T-helper 2 cell (primary cell): ENCODE results near the gene RBM33.
A peak's percentile ranks its signal among the peaks of the same experiment; 100 is the strongest.

Experiments
- DNase-seq, 5 experiments: peaks; one replicate each; pipeline versions ENCODE4 v3.0.0 to v3.0.0-alpha.2; 2012 to 2022

Gene RBM33

DNA sequence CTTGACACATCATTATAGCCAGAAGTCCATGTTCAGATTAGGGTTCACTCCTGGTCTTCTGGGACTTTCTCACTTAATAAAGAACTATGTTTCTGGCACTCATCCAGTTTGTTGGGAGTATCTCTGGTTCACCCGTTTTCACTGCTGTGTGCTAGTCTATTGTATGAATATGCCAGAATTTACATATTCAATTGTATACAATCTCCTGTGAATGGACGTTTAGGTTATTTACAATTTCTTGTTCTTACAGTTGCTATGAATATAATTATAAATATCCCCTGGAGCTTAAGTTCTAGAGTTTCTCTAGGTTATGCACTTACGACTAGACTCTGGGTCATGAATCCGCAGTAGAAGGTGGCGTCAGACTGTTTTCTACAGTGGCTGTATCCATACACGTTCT lies 20.0 kb upstream of the RBM33 start:
- DNase-seq = no peak

DNA sequence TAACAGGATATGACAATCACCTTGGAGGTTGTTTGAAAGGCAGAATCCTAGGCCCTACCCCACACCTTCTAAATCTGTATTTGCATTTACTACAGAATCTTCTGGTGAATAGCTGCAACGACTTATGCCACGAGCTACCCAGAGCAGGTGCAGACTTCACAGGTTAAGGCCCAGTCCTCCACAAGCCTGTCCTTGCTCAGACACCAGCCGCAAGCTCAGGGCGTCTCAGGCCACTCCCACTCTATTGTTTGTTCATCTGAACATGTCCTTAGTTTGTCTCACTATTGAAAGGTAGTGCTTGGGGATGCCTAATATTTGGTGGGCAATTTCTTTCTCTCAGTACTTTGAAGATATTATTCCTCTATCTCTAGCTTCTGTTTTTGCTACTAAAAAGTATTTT lies 18.9 kb upstream of the RBM33 start:
- no peak for DNase-seq

- DNase-seq = no peak
Observed at GRCh38 chr7:155629171-155629570, 15.3 kb upstream of the RBM33 start.

DNA sequence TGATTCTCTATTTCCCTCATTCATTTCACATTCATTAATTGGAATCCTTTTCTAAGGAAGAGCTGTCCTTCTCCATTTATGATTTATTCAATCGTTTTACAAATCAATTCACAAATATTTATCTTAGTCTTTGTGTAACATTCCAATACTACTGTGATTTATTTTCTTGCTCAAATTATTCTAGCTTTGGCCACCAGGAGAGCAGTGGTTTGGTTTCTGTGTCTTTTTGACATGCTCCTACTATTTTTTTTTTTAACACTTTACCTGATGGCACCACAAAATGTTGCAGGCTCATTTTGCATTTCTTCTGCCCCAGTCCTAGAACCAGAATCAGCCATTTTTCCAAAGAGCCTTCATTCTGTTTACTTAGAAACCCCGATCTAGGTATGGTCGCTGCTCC lies 13.3 kb upstream of the RBM33 start:
- DNase-seq = no peak

- DNase-seq = no peak
Observed at GRCh38 chr7:155635817-155636216, 8.6 kb upstream of the RBM33 start.

DNA sequence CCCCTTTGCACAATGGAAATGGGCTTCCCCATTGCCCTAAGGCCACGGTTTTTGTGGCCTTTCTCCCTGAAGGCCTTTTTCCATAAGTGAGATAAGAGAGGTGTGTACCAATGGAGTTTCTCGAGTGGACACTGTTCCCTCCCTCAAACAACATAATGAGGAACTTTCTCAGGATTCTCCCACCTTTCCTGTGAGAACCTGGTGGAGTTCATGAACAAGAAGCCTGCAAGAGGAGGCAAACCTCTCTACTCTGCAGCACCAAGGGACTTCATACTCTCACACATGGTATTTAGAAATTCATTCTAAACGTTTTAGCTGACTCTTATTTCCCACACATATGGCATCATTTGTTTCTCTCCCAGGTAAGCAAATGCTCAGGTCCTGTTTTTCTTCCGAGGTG lies 7.3 kb upstream of the RBM33 start:
- no peak for DNase-seq

GRCh38 chr7:155638366-155638765 lies 6.1 kb upstream of the RBM33 start:
- no peak for DNase-seq

- DNase-seq = no peak
Observed at GRCh38 chr7:155639958-155640520, 4.4 kb upstream of the RBM33 start.

GRCh38 chr7:155640629-155641028 lies 3.8 kb upstream of the RBM33 start:
- DNase-seq = no peak

- DNase-seq = no peak
Observed at GRCh38 chr7:155643804-155644177, 670 bp upstream of the RBM33 start.

DNA sequence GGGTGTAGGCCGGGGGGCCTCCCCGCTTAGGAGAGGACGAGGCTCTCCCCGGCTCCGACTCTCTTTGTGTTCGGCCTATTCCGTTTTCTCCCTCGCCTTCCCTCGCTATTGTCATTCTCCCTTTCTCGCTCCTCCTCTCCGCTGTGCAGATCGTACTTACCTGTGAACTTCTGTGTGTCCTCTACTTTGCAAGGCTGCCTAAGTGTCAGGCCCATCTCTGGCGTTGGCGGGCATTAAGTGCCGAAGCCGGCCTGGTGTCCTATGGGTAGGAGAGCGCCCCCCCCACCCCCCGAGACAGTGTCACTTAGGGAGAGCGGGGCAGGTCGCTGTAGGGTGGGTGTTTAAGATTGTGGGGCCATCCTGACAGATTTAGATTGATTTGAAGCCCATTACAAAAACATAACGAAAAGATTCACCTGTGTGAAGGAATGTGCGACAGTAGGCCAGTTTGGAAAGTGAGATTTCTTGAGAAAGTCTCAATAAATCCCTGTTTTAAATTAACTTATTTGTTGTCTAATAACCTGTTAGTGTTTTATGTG lies 579 bp downstream of the RBM33 start:
- DNase-seq = peak in 3 of 5 experiments; percentile 28 to 74 (median 28)

DNA sequence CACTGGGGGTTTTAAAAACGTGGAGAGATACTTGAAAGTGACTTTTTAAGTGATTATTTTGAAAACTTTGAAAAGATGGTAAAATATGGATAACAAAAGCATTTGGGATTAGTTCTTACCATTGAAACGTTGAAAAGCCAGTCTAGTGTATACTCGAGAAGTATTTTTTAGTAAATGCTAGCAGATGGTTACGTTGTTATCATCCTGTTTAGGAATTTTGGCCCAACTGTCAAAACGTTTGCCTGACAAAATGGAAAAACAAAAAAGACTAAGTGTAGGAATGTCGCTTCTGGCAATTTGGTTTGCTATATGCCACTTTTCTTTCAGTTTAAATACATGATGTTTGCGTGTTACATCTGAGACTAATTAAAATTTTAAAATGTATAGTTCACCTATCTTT lies 1.2 kb downstream of the RBM33 start:
- no peak for DNase-seq

- DNase-seq = no peak
Observed at GRCh38 chr7:155646669-155647068, 2.2 kb downstream of the RBM33 start.

DNA sequence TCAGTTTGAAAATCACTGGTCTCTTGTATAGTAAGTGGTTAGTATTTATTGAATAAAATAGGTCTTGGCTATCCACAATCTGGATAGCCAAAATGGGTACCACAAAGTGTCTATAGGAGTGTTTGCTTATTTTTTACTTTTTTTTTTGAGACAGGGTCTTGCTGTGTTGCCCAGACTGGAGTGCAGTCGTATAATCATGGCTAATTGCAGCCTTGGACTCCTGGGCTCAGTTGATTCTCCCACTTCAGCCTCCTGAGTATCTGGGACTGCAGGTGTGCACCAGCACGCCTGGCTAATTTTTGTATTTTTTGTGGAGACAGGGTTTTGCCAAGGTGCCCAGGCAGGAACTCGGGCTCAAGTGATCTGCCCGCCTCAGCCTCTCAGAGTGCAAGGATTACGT lies 2.8 kb downstream of the RBM33 start:
- no peak for DNase-seq

- no peak for DNase-seq
Observed at GRCh38 chr7:155647734-155648133, 3.3 kb downstream of the RBM33 start.

- DNase-seq = no peak
Observed at GRCh38 chr7:155648752-155649339, 4.4 kb downstream of the RBM33 start.

DNA sequence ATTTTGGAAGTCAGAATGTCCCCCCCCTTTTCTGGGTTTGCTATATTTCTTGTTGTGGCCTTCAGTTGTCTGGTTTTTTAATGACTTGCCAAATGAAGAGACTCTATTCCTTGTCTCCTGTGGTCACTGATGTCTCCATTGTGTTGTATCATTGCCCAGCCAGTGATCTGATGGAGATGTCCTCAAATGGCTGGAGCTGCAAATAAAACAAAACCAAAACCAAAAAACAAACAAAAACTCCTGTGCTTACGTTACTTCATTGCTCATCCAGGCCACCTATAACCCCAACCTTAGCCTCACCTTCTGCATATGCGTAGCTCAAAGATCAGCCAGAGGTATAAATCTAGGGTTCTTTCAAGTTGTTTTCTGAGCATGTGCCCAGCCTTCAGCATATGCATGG lies 5.1 kb downstream of the RBM33 start:
- DNase-seq = no peak

- DNase-seq = no peak
Observed at GRCh38 chr7:155652156-155653114, 8.0 kb downstream of the RBM33 start.

DNA sequence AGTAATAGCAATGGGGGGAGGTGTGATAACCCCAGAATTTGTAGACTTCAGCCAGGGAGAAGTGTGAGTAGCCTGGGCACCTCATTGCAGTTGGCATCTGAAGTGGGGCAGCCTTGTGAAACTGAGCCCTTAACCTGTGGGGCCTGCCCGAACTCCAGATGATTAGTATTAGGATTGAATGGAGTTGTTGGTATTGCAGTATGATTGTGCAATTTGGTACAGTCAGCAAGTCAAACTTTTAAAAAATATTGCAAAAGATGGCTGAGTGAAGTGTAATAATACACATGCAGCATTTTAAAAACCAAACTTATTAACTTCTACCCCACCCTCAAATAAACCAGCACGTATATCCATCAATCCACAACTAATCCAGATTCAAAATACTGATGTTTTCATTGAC lies 9.3 kb downstream of the RBM33 start:
- DNase-seq = no peak

DNA sequence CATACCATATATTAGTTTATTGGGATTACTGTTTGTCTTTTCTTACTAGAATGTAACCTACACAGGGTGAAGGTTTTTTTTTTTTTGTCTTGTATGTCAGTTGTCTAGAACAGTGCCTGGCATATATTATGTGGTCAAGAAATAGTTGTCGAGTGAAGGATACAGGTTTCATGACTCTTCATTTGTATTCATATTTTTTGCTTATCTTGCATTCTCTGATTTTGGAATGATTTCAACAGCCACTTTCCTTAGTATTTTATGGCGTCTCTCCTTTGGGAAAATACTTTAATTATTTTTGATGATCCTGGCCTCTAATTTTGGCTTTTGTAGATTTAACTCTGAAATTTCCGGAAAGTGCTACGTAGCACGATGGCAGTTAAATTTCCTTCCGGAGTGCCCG lies 12.4 kb downstream of the RBM33 start:
- no peak for DNase-seq

DNA sequence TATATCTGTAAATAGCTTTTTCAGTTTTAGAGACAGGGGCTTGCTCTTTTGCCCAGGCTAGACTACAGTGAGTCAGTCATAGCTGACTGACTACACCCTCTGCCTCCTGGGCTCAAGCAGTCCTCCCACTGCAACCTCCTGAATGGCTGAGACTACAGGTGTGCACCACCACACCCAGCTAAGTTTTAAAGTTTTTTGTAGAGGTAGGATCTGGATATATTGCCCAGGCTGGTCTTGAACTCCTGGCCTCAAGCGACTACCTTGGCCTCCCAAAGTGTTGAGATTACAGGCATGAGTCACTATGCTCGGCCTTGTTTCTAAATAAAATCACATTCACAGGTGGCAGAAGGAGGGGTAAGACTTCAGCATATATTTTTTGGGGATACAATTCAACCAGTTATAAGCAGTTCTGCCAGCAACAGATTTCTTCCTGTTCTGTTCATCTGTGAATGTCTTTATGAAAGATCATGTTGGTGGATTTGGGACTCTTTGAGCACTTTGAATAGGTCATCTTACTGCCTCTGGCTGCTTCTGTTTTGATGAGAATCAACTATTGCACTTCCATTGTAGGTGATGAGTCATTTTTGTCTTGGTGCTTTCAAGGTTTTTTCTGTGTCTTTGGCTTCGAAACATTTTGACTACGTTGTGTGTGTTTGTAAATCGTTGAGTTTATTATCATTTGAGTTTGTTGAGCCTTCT lies 15.7 kb downstream of the RBM33 start:
- DNase-seq = peak in 1 of 5 experiments; percentile 72

GRCh38 chr7:155660758-155661093 lies 16.3 kb downstream of the RBM33 start:
- DNase-seq = no peak

- DNase-seq = no peak
Observed at GRCh38 chr7:155662343-155663043, 18.0 kb downstream of the RBM33 start.
